ENCODE results near the gene TIGD6. TPM values are rescaled to one million over a fixed set of nuclear protein-coding genes. Genes with fewer than 3 reads are reported as not detected.

The TIGD6 gene
- total RNA-seq, 2 donors from 2014 or later, result 4.7 to 11.7 TPM

DNA sequence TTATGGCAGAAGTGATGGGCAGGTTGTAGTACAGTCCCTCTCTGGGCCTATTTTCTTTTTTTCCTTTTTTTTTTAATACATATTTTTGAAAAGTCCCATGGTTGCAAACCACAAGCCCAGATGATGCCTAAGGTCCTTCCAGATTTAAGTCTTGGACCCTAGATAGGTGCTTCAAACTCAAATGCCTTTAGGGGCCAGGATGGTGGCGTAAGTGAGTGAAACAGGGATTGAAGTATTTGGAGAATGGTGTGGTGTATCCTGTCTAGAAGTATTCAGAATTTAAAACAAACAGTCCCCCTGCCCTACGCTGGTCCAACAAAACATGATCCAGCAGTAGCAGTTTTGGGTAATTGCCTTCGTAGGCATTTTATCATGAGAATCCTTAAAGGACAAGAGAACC is 2.2 kb downstream of the TIGD6 start:
- Histone ChIP-seq H3K27me3 (replicated peaks; ENCODE audit: insufficient read depth) (no peaks in the 10 kb centered on the region), H3K27ac (peak overlapping the region; percentile 93 to 95), H3K9me3 (no peaks in the 10 kb centered on the region), H3K4me1 (replicated peaks) (peaks cover 31% of the 10 kb centered on the region), H3K36me3 (no peaks in the 10 kb centered on the region), H3K4me3 (no peak overlapping the region)
- no peak for TF ChIP-seq POLR2A (IDR thresholded peaks at IDR 0.05)
- TF ChIP-seq, protein P1, sequence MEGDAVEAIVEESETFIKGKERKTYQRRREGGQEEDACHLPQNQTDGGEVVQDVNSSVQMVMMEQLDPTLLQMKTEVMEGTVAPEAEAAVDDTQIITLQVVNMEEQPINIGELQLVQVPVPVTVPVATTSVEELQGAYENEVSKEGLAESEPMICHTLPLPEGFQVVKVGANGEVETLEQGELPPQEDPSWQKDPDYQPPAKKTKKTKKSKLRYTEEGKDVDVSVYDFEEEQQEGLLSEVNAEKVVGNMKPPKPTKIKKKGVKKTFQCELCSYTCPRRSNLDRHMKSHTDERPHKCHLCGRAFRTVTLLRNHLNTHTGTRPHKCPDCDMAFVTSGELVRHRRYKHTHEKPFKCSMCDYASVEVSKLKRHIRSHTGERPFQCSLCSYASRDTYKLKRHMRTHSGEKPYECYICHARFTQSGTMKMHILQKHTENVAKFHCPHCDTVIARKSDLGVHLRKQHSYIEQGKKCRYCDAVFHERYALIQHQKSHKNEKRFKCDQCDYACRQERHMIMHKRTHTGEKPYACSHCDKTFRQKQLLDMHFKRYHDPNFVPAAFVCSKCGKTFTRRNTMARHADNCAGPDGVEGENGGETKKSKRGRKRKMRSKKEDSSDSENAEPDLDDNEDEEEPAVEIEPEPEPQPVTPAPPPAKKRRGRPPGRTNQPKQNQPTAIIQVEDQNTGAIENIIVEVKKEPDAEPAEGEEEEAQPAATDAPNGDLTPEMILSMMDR (IDR thresholded peaks at IDR 0.05), result no peak
- no peak for TF ChIP-seq POLR2AphosphoS5 (IDR thresholded peaks at IDR 0.05)
- DNase-seq (ENCODE audit: low spot score), result no peak
- intact Hi-C loops (cut with DNase I), result no loop called here
- WGBS, result 97% methylated on average over 3 of the region's 3 CpGs

DNA sequence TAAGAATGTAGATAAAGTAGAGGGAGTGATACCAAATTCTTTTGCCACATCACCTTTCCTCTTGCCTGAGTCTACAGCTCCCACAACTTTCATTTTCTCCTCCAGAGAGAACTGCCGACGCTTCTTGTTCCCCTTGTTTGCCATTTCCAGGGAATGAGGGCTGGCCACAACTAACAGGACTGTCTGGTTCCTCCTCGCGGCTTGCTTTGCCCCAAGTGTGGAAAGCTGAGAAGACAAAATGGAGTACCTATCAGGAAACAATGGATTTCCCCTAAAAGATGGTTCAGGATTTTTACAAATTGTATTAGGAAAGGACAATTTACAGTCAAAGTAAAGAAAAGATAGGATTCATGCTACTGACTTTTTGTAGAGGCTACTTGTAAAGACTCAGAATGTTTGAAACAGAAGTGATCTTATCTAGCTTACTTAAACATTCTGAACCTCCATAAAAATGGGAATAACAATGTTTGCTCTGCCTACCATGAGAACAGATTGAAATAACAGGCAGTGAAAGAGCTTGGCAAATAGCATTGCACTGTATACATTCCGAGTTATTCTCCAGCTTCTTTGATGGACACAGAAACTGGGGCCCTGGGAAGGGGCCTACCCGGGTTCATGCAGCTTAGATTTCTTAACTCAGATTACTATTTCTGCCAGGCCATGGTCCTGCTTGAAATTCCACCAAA is 4.1 kb downstream of the TIGD6 start:
- H3K27me3 ChIP-seq (replicated peaks; ENCODE audit: insufficient read depth), result no peaks in the 10 kb centered on the region
- intact Hi-C loops (cut with DNase I), result no loop called here
- peak; percentile 70 for DNase-seq (ENCODE audit: low spot score)

DNA sequence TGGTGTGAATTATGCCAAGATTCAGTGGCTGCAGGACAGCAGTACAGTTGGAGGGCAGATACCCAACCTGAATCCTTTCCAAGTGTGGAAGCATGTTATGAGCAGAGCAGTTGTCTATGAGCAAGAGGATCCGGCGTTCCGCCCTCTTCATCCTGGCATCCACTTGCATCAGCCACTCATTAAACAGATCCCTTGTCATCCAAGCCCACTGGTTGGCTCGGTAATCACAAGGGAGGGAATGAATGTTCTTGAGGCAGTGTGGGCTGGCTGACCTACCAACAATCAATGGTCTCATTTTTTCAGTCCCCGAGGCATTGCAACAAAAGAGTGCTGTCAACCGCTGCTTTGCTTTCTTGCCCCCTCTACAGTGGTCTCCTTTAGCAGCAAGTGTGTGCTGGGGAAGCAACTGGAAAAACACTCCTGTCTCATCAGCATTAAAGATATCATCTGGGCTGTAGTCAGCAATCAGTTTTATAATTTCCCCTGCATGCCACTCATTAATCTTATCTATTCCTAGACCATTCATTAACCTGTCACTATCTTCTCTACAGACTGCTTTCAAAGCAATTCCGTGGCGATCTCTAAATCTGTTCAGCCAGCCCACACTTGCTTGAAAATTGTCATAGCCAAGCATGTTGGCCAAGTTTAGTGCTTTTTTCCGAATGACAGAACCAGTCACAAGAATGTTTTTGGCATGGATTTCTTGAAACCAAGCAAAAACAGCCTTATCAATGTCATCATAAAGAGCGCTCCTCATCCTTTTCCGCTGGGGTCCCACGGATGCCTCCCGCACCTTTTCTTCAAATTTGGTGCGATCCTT is 4.9 kb downstream of the TIGD6 start:
- 37% methylated on average over 14 of the region's 14 CpGs for WGBS
- Histone ChIP-seq H3K27ac (peak overlapping the region; percentile 67 to 95), H3K27me3 (replicated peaks; ENCODE audit: insufficient read depth) (no peaks in the 10 kb centered on the region), H3K4me3 (peak overlapping the region in 1 of 2 donors; percentile 19), H3K9me3 (no peaks in the 10 kb centered on the region), H3K4me1 (replicated peaks) (peaks cover 29% of the 10 kb centered on the region), H3K36me3 (no peaks in the 10 kb centered on the region)
- TF ChIP-seq, protein P1 (IDR thresholded peaks at IDR 0.05), result no peak
- peak; percentile 33 for TF ChIP-seq POLR2AphosphoS5 (IDR thresholded peaks at IDR 0.05)
- DNase-seq (ENCODE audit: low spot score), result peak; percentile 60
- intact Hi-C loops (cut with DNase I), result no loop called here

More for the DNA sequence above, 4.1 kb downstream of the TIGD6 start:
- TF ChIP-seq POLR2AphosphoS5 (IDR thresholded peaks at IDR 0.05) (peak; percentile 73), POLR2A (IDR thresholded peaks at IDR 0.05) (no peak)
- TF ChIP-seq, protein P1 (IDR thresholded peaks at IDR 0.05), result no peak
- 26% methylated on average over 6 of the region's 6 CpGs for WGBS
- peak overlapping the region; percentile 67 to 95 for H3K27ac ChIP-seq
- peaks cover 29% of the 10 kb centered on the region for H3K4me1 ChIP-seq (replicated peaks)
- no peaks in the 10 kb centered on the region for H3K36me3 ChIP-seq
- no peaks in the 10 kb centered on the region for H3K9me3 ChIP-seq
- H3K4me3 ChIP-seq, result peak overlapping the region in 1 of 2 donors; percentile 19

DNA sequence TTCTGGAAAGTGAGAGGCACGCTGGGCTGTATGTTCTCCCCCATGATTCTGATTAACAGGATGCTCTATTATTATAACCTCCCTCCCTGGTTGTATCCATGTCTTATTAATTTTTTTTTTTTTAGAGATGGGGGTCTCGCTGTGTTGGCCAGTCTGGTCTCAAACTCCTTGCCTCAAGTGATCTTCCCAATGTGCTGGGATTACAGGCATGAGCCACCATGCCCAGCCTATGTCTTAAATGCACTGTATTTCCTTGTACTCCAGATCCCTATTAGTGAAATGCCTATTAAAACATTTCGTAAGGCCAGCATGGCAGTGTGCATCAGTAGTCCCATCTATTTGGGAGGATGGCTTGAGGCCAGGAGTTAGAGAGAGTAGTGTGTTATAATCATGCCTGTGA is 7.0 kb downstream of the TIGD6 start:
- 88% methylated on average over 3 of the region's 3 CpGs for WGBS

More for the DNA sequence above, 7.0 kb downstream of the TIGD6 start:
- no peak overlapping the region for H3K4me3 ChIP-seq
- no peaks in the 10 kb centered on the region for H3K27me3 ChIP-seq (replicated peaks; ENCODE audit: insufficient read depth)
- H3K4me1 ChIP-seq (replicated peaks), result peaks cover 20% of the 10 kb centered on the region
- no peaks in the 10 kb centered on the region for H3K9me3 ChIP-seq
- no peak for DNase-seq (ENCODE audit: low spot score)
- intact Hi-C loops (cut with DNase I), result loop anchor here (5.0 kb wide), 1 partner anchor 356 kb away; no protein-coding TSS in a partner anchor
- peak overlapping the region in 1 of 2 donors; percentile 95 for H3K27ac ChIP-seq
- H3K36me3 ChIP-seq, result no peaks in the 10 kb centered on the region
- TF ChIP-seq POLR2AphosphoS5 (IDR thresholded peaks at IDR 0.05) (no peak), POLR2A (IDR thresholded peaks at IDR 0.05) (no peak)
- TF ChIP-seq, protein P1 (IDR thresholded peaks at IDR 0.05), result no peak

All from prostate gland (tissue), 2 donors.